ENCODE data around the gene PADI4.
A peak's percentile ranks its signal among the peaks of the same experiment; 100 is the strongest.
"Not testable (repeated sequence)": the region's sequence is repeated elsewhere in the genome, so short reads cannot be mapped to it uniquely, and the experiment has no call there.

The PADI4 gene

DNA sequence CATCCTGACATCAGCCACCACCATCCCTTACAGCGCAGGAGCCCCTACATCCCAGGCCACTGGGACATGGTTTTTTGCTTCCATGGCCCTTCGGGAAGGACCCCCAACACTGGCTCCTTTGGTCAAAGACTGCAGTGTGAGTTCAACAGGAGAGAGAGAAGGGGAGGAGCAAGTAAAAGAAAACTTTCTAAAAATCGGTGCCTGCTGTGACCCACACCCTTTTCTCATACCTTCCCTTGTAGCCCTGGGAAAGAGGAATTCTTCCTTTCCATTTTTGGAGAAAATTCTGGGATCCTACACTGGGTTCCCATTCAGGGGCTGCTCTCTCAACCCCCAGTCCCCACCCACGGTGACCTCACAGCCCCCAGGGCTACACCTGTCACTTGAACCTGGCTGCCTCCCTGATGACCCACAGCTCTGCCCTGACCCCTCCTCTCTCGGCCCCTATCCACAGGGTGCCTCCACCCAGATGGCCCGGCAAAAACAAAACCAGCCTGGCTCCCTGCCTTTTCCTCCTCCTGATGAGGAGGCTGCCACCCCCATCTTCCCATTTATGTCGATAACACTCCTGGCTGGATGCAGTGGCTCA, 7.6 kb downstream of the PADI4 start:
- DNase-seq, result no peak
- no peak for ATAC-seq
- Mint-ChIP-seq H3K4me1 (peaks cover 3% of the 10 kb centered on the region), H3K4me3 (no peak overlapping the region), H3K27ac (no peak overlapping the region), H3K9me3 (no peaks in the 10 kb centered on the region), H3K27me3 (peaks cover 10% of the 10 kb centered on the region), H3K36me3 (ENCODE audit: low read depth) (no peaks in the 10 kb centered on the region)

DNA sequence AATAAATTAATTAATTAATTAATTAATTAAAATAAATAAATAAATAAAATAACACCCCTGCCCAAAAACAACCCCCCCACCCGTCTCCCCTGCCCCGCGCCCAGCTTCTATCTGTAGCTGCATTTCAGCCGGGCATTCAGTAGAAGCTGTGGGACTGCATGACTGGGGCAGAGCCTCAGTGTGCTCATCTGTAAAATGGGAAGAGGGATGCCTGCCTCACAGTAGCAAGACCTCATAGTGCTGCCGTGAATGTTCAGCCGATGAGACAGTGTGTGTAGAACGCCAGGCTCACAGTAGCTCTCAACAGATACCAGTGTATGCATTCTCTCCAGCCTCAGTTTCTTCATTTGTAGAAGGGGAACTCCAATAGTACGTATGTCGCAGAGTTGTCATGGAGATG, 8.7 kb downstream of the PADI4 start:
- H3K27ac Mint-ChIP-seq, result no peak overlapping the region
- H3K4me3 Mint-ChIP-seq, result no peak overlapping the region
- H3K9me3 Mint-ChIP-seq, result no peaks in the 10 kb centered on the region
- H3K36me3 Mint-ChIP-seq (ENCODE audit: low read depth), result no peaks in the 10 kb centered on the region
- DNase-seq, result no peak
- ATAC-seq, result no peak
- peaks cover 10% of the 10 kb centered on the region for H3K27me3 Mint-ChIP-seq
- H3K4me1 Mint-ChIP-seq, result peaks cover 3% of the 10 kb centered on the region

DNA sequence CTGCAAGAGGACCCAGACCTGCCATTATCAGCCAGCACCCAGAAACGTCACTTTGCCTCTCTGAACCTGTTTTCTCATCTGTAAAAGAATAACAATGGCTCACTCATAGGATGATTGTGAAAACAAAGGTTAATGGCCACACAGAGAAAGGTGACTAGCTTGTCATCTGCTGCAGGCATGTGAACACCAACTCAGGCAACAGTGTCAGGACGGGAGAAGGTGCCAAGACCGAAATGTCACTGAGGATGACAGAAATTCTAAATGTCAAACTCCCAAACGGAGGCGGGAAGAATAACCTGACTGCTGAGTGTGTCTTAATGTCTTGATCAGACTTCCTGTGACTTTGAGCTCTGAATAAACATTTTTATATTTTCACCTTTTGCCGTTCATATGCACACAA, 10.3 kb downstream of the PADI4 start:
- no peak for ATAC-seq
- Mint-ChIP-seq H3K9me3 (no peaks in the 10 kb centered on the region), H3K27me3 (peaks cover 6% of the 10 kb centered on the region), H3K27ac (no peak overlapping the region), H3K36me3 (ENCODE audit: low read depth) (no peaks in the 10 kb centered on the region), H3K4me1 (no peaks in the 10 kb centered on the region), H3K4me3 (no peak overlapping the region)
- DNase-seq, result no peak

DNA sequence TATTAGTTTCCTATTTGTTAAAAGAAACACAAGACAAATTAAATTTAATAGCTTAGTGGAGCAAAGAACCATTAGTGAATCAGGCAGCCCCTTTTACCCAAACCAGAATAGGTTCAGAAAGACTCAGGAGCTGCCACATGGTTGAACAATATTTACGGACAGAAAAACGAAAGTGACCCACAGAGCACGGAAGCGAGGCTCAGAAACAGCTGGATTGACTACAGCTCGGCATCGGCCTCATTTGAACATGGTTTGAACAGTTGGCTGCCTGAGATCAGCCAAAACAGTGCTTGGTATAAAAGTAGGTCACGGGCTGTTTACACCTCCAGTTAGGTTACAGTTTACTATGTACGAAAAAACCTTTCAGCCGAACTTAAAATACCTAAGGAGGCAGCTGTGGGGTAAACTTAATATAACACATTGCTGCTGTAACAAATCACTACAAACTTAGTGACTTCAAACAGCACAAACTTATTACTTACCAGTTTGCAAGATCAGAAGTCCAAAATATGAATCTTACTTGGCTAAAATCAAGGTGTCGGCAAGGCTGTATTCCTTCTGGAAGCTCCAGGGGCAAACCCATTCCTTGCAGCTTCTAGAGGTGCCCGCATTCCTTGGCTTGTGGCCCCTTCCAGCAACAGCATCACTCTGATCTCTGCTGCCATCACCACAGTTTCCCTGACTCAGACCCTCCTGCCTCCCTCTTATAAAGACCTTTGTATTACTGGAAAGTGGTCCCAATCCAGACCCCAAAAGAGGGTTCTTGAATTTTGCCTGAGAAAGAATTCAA, 11.8 kb downstream of the PADI4 start:
- ATAC-seq (no peak), DNase-seq (no peak)
- Mint-ChIP-seq H3K4me3 (no peak overlapping the region), H3K27ac (no peak overlapping the region), H3K4me1 (no peaks in the 10 kb centered on the region), H3K36me3 (ENCODE audit: low read depth) (no peaks in the 10 kb centered on the region), H3K27me3 (peaks cover 6% of the 10 kb centered on the region), H3K9me3 (no peaks in the 10 kb centered on the region)

DNA sequence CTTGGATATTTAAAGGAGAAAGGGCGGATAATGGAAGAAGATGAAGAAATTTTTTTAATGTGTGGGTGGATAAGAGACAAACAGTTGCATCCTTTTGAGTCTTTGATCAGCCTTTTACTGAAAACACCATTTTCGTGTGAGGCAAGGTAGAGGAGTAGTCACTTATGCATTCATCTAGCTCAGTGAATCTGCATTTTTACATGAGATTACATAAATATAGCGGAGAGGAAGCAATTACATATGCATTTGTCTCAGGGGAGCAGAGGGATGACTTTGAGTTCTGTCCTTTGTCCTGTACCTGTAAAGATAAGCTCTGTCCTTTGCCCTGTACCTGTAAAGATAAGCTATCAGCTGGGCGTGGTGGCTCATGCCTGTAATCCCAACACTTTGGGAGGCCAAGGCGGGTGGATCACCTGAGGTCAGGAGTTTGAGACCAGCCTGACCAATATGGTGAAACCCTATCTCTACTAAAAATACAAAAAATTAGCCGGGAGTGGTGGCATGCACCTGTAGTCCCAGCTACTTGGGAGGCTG, 13.9 kb downstream of the PADI4 start:
- DNase-seq; H3K36me3 Mint-ChIP-seq (ENCODE audit: low read depth); H3K9me3 Mint-ChIP-seq; H3K27me3 Mint-ChIP-seq; H3K4me3 Mint-ChIP-seq; ATAC-seq; H3K27ac Mint-ChIP-seq; H3K4me1 Mint-ChIP-seq: not testable (repeated sequence)

DNA sequence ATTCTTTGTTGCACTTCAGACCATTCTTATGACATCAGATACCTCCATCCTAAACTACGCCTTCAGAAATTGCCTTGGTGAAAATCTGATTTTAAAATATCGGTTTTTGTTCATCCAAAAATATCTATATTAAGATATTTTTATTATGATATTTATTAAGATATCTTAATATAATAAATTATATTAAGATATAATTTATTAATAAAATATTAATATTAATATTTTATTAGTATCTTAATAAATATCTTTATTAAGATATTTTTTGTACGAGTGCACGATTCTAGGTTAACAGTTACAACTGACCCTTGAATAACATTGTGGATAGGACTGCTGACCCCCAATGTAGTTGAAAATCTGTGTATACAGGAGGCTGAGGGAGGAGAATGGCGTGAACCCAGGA, 20.9 kb downstream of the PADI4 start:
- ATAC-seq, result no peak
- Mint-ChIP-seq H3K4me3 (no peak overlapping the region), H3K27me3 (peaks cover 12% of the 10 kb centered on the region), H3K4me1 (no peaks in the 10 kb centered on the region), H3K36me3 (ENCODE audit: low read depth) (no peaks in the 10 kb centered on the region), H3K9me3 (no peaks in the 10 kb centered on the region), H3K27ac (no peak overlapping the region)
- DNase-seq, result no peak

DNA sequence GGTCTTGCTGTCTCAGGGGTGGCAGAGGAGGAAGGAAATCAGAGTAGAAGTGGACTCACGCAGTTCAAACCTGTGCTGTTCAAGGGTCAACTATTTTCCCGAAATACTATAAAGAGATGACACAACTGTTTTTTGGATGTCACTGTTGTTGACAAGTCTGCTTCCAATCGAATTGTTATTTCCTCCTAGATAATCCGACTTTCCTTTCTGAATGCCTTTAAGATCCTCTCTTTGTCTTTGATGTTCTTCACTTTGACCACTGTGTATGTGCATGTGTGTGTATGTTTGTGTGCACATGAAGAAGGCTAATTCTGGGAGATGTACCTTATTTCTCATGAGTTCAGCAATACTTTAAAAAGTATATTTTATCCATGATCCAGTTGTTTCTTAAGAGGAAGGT, 21.6 kb downstream of the PADI4 start:
- Mint-ChIP-seq H3K4me3 (no peak overlapping the region), H3K36me3 (ENCODE audit: low read depth) (no peaks in the 10 kb centered on the region), H3K27ac (no peak overlapping the region), H3K27me3 (peaks cover 13% of the 10 kb centered on the region), H3K9me3 (no peaks in the 10 kb centered on the region), H3K4me1 (no peaks in the 10 kb centered on the region)
- DNase-seq (no peak), ATAC-seq (no peak)

DNA sequence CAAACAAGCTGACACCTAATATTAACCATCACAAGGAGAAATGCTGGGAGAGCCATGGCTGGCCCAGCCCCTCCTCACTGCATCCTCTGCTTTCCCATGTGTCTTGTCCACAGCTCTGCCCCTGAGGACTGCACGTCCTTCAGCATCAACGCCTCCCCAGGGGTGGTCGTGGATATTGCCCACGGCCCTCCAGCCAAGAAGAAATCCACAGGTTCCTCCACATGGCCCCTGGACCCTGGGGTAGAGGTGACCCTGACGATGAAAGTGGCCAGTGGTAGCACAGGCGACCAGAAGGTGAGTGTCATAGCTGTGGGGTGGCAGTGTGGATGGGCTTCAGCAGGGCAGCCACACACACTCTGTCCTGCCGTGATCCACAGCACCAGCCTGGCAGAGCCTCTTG, 22.9 kb downstream of the PADI4 start:
- Mint-ChIP-seq H3K4me1 (no peaks in the 10 kb centered on the region), H3K4me3 (no peak overlapping the region), H3K36me3 (ENCODE audit: low read depth) (no peaks in the 10 kb centered on the region), H3K9me3 (no peaks in the 10 kb centered on the region), H3K27ac (no peak overlapping the region), H3K27me3 (peaks cover 13% of the 10 kb centered on the region)
- ATAC-seq (no peak), DNase-seq (no peak)

DNA sequence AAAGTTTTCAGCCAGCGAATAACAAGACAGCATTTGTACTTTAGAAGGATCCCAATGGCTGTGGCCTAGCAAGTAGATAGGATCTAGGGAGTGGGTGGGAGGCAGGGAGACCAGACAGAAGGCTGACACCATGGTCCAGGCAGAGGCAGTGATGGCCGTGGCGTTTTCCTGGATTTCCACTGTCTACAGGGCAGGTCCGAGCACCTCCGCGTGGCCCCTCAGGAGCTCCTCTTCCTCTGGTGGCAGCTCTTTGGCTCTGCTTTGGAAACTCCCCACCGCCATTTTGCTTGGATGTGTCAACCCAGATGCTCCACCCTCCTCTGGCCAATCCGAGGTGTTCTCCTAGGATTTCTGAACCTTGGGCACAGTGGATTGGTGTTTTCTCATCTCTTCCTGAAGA, 25.1 kb downstream of the PADI4 start:
- H3K36me3 Mint-ChIP-seq (ENCODE audit: low read depth), result no peaks in the 10 kb centered on the region
- H3K9me3 Mint-ChIP-seq, result no peaks in the 10 kb centered on the region
- DNase-seq, result no peak
- no peak for ATAC-seq
- H3K4me3 Mint-ChIP-seq, result no peak overlapping the region
- H3K4me1 Mint-ChIP-seq, result no peaks in the 10 kb centered on the region
- peaks cover 17% of the 10 kb centered on the region for H3K27me3 Mint-ChIP-seq
- no peak overlapping the region for H3K27ac Mint-ChIP-seq

DNA sequence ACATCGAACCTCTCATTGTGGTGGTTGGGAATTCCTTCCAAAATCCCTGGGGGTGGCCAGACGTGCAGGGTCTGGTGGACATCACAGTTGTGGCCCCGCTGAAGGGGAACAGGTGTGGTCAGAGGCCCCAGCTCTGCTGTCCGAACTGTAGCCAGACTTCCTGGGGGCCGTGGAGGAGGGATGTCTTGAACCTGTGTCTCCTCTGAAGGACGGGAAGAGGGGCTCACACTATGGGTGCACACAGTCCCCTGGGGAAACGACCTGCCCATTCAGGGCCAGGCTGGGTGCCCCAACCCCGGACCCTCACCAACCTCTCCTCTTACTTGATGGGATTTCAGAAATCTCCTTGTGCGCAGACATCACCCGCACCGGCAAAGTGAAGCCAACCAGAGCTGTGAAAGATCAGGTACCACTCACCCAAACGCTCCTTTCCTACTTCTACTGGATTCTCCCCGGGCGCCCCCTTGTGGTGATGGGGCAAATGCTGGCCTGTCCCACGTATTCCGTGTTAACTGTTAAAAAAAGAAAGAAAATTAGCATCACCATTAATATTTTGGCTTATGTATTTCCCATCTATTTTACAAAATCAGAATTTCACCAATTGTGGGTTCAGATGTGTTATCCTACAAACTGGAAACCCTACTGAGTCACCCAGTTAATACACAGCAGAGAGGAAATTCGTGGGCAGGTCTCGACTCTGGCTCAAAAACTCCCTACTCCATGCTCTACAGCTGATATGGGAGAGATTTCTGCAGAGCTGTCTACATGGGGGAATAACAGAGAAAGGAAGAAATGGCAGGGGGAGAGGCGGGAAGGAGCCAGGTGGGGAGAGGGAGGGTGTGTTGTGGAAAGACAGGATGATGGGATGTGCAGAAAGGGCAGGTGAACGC, 28.1 kb downstream of the PADI4 start:
- H3K27ac Mint-ChIP-seq, result no peak overlapping the region
- peak; percentile 43 for ATAC-seq

DNA sequence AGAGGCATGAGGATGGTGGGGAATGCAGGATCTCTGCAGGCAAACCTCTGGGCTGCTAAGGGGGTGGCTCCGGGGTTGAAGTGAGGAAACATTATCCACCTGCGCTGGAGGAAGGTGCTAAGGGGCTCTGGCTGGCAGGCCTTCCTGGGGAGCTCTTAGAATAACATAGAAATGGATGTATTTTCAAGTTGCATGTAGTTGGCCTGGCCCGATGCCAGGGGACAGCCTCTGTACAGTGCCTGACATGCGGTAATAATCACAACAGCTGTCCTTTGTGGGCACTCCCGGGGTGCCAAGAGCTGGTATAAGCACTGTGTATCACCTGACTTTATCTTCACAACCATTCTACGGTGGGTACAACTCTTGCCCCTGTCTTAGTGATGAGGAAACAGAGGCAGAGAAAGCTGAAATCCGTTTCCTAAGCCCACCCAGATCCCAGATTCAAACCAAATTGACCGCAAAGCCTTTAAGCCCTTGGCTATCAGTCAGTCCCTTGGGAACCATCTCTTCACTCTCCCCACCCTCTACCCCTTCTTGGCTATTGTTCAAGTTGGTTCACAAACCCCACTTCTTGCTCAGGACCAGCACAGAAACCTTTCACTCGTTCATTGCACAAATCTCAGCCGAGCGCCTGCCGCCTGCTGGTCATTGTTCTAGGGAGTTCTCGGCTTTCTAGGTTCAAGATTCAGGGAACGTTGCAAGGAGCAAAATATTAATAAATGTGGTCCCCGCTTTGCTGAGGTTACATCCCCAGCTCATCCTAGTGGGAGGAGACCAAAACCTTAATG, 30.9 kb downstream of the PADI4 start:
- H3K27ac Mint-ChIP-seq, result no peak overlapping the region
- no peak overlapping the region for H3K4me3 Mint-ChIP-seq
- peaks cover 8% of the 10 kb centered on the region for H3K27me3 Mint-ChIP-seq
- DNase-seq (no peak), ATAC-seq (no peak)
- no peaks in the 10 kb centered on the region for H3K4me1 Mint-ChIP-seq
- peaks cover 3% of the 10 kb centered on the region for H3K9me3 Mint-ChIP-seq
- H3K36me3 Mint-ChIP-seq (ENCODE audit: low read depth), result no peaks in the 10 kb centered on the region

More for the DNA sequence above, 28.1 kb downstream of the PADI4 start:
- Mint-ChIP-seq H3K27me3 (peaks cover 16% of the 10 kb centered on the region), H3K4me3 (no peak overlapping the region), H3K36me3 (ENCODE audit: low read depth) (no peaks in the 10 kb centered on the region), H3K4me1 (no peaks in the 10 kb centered on the region), H3K9me3 (no peaks in the 10 kb centered on the region)
- peak; percentile 79 for DNase-seq

DNA sequence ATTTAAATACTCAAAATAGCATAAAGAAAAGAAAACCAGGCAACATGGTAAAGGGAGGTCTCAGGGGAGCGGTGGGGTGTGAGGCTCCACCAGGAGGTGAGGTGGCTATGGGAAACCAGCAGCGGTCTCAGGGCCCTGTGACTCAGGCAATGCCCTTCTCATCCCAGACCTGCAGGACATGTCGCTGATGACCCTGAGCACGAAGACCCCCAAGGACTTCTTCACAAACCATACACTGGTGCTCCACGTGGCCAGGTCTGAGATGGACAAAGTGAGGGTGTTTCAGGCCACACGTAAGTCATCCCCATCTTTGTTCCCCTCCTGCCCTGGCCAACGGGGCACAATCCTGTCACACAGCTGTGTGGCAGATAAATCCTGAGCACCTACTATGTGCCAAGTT, 31.5 kb downstream of the PADI4 start:
- H3K36me3 Mint-ChIP-seq (ENCODE audit: low read depth), result no peaks in the 10 kb centered on the region
- peaks cover 5% of the 10 kb centered on the region for H3K9me3 Mint-ChIP-seq
- ATAC-seq (no peak), DNase-seq (no peak)
- no peak overlapping the region for H3K4me3 Mint-ChIP-seq
- H3K27ac Mint-ChIP-seq, result no peak overlapping the region
- no peaks in the 10 kb centered on the region for H3K4me1 Mint-ChIP-seq
- H3K27me3 Mint-ChIP-seq, result peaks cover 7% of the 10 kb centered on the region

DNA sequence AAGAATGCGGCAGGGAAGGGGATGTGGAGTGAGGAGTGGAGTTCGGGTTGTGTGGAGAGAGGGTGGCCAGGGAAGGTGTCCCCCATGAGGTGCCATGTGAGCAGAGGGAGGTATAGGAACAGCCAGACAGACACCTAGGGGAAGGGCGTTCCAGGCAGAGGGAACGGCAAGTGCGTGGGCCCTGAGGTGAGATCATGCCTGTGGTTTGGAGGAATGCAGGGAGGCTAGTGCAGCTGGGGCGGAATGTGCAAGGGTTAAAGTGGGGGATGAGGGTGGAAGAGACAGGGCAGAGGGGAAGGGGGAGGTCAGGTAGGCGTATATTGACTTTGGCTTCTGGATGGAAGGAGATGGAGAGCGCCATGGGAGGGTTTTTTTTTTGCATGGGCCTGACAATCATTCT, 32.4 kb downstream of the PADI4 start:
- Mint-ChIP-seq H3K9me3 (peaks cover 5% of the 10 kb centered on the region), H3K4me1 (no peaks in the 10 kb centered on the region), H3K36me3 (ENCODE audit: low read depth) (no peaks in the 10 kb centered on the region), H3K4me3 (no peak overlapping the region), H3K27ac (no peak overlapping the region), H3K27me3 (peaks cover 7% of the 10 kb centered on the region)
- no peak for ATAC-seq
- no peak for DNase-seq

DNA sequence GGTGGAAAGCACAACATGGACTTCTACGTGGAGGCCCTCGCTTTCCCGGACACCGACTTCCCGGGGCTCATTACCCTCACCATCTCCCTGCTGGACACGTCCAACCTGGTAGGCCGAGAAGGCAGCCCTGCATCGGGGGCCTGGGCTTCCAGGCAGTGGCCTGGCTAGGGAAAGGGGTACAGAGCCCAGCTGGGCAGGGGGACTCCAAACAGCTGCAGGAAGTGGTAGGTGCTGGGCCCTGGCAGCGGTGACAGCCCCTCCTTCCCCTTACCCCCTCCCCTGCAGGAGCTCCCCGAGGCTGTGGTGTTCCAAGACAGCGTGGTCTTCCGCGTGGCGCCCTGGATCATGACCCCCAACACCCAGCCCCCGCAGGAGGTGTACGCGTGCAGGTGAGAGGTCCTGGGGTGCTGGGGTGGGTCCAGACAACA, 34.0 kb downstream of the PADI4 start:
- ATAC-seq (no peak), DNase-seq (no peak)
- no peak overlapping the region for H3K4me3 Mint-ChIP-seq
- no peaks in the 10 kb centered on the region for H3K4me1 Mint-ChIP-seq
- H3K27ac Mint-ChIP-seq, result no peak overlapping the region
- H3K27me3 Mint-ChIP-seq, result peaks cover 3% of the 10 kb centered on the region
- no peaks in the 10 kb centered on the region for H3K36me3 Mint-ChIP-seq (ENCODE audit: low read depth)
- peaks cover 5% of the 10 kb centered on the region for H3K9me3 Mint-ChIP-seq

Measured in activated naive CD8-positive, alpha-beta T cell treated with anti-CD3 and anti-CD28 coated beads, Interleukin-2, amount 50 U/mL, for 24 hours (primary cell).